ENCODE data around the gene AAMDC. TPM values are rescaled to one million over a fixed set of nuclear protein-coding genes. Genes with fewer than 3 reads are reported as not detected.
A peak's percentile ranks its signal among the peaks of the same experiment; 100 is the strongest.

Gene AAMDC
- total RNA-seq, 6 experiments from 2014 or later, result 33.3 to 48.5 (median 39.5) TPM

DNA sequence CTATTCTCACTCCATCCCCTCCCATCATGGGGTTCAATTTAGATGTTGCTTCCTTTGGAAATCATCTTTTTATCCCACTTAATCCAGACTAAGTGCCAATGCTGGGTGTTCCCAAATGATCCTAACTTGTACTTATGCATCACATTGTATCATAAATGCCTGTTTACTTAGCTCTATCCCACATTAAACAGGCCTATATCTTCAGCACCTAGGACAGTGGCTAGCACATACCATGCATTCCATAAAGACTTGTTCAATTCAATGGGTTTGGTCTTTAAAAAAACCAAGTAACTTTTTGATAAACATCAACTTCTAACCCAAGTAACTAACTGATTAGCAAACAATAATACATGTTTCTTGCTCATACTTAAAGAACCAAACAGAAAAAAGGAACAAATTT, 41.0 kb upstream of the AAMDC start:
- Mint-ChIP-seq H3K36me3 (ENCODE audit: low read depth) (no peaks in the 10 kb centered on the region), H3K4me3 (no peak overlapping the region), H3K27me3 (ENCODE audit: insufficient read depth) (no peaks in the 10 kb centered on the region), H3K4me1 (ENCODE audit: low read depth) (peaks cover 18% of the 10 kb centered on the region), H3K27ac (no peak overlapping the region), H3K9me3 (no peaks in the 10 kb centered on the region)
- TF ChIP-seq CTCF (IDR thresholded peaks at IDR 0.05), result no peak
- DNase-seq, result peak; percentile 42

- no peak for TF ChIP-seq CTCF (IDR thresholded peaks at IDR 0.05)
- Mint-ChIP-seq H3K36me3 (ENCODE audit: low read depth) (no peaks in the 10 kb centered on the region), H3K9me3 (no peaks in the 10 kb centered on the region), H3K27me3 (ENCODE audit: insufficient read depth) (no peaks in the 10 kb centered on the region; the same call in 1 of the 2 replicates), H3K4me1 (ENCODE audit: low read depth) (peaks cover 17% of the 10 kb centered on the region), H3K4me3 (no peak overlapping the region), H3K27ac (no peak overlapping the region)
- DNase-seq, result no peak
These were observed 37.9 kb upstream of the AAMDC start for GRCh38 chr11:77783025-77783424.

GRCh38 chr11:77784572-77784971, 36.4 kb upstream of the AAMDC start:
- no peaks in the 10 kb centered on the region; the same call in 1 of the 2 replicates for H3K27me3 Mint-ChIP-seq (ENCODE audit: insufficient read depth)
- H3K4me3 Mint-ChIP-seq, result no peak overlapping the region
- no peaks in the 10 kb centered on the region for H3K36me3 Mint-ChIP-seq (ENCODE audit: low read depth)
- H3K4me1 Mint-ChIP-seq (ENCODE audit: low read depth), result peaks cover 27% of the 10 kb centered on the region
- H3K9me3 Mint-ChIP-seq, result no peaks in the 10 kb centered on the region
- no peak overlapping the region for H3K27ac Mint-ChIP-seq
- TF ChIP-seq CTCF (IDR thresholded peaks at IDR 0.05), result no peak
- no peak for DNase-seq

DNA sequence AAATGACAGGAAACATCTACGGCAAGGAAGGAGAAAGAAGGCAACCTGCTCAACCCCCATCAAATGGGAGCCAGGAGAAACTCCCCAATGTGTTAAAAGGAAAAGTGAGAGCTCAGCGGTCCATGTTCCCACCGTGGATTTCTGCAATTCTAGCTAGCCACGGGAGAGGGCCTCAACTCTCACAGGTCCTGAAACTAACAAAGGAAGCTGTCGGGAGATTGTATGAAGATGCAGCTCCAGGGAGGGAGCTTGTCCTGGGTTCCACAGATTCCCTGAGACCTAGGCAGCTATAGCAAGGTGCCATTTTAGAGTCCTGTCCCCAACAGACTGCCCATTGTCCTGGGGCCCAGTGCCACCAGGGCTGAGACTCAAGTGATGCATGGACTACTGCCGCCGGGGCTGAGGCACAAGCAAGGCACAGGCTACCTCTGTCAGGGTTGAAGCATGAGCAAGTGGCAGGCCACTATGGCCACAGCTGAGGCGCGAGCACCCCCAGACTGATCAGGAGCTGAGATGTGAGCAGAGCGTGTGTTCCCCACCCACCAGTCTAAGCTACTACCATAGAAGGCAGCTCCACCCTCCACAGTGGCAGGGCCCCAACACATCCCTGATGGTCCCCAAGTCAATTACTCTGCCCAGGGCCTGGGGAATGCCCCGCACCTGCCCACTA, 31.7 kb upstream of the AAMDC start:
- Mint-ChIP-seq H3K9me3 (peaks cover 5% of the 10 kb centered on the region), H3K36me3 (ENCODE audit: low read depth) (peaks cover 34% of the 10 kb centered on the region), H3K4me1 (ENCODE audit: low read depth) (peaks cover 18% of the 10 kb centered on the region), H3K27ac (no peak overlapping the region), H3K4me3 (no peak overlapping the region), H3K27me3 (ENCODE audit: insufficient read depth) (no peaks in the 10 kb centered on the region; the same call in none of the 2 replicates)
- TF ChIP-seq CTCF (IDR thresholded peaks at IDR 0.05), result no peak
- DNase-seq, result no peak

GRCh38 chr11:77789731-77790476, 31.0 kb upstream of the AAMDC start:
- no peak overlapping the region for H3K4me3 Mint-ChIP-seq
- peaks cover 34% of the 10 kb centered on the region for H3K36me3 Mint-ChIP-seq (ENCODE audit: low read depth)

More at GRCh38 chr11:77789731-77790476, 31.0 kb upstream of the AAMDC start:
- Mint-ChIP-seq H3K4me1 (ENCODE audit: low read depth) (peaks cover 23% of the 10 kb centered on the region), H3K27ac (no peak overlapping the region), H3K27me3 (ENCODE audit: insufficient read depth) (no peaks in the 10 kb centered on the region; the same call in none of the 2 replicates), H3K9me3 (peaks cover 5% of the 10 kb centered on the region)
- no peak for TF ChIP-seq CTCF (IDR thresholded peaks at IDR 0.05)
- DNase-seq, result no peak
